ENCODE results near the gene BICD1. TPM values are rescaled to one million over a fixed set of nuclear protein-coding genes. Genes with fewer than 3 reads are reported as not detected.

The BICD1 gene
- total RNA-seq (36.7 TPM), polyA plus RNA-seq (ENCODE audit: insufficient read depth, low read depth, low replicate concordance) (3.8 TPM)
- long read RNA-seq, donor 1, partial matches to known transcripts, result 0 of 1 reads
- long read RNA-seq, donor 1, other reads (novel, unspliced or antisense), result 0 of 1 reads
- long read RNA-seq, donor 2, partial matches to known transcripts, result 5 of 5 reads
- long read RNA-seq, donor 2, other reads (novel, unspliced or antisense), result 0 of 5 reads
- long read RNA-seq, donor 3, partial matches to known transcripts, result 0 of 6 reads
- long read RNA-seq, donor 3, other reads (novel, unspliced or antisense), result 0 of 6 reads
- long read RNA-seq, donor 4, full-length matches to known transcripts, result 5 of 5 reads
- long read RNA-seq, donor 4, partial matches to known transcripts, result 0 of 5 reads
- long read RNA-seq, donor 4, other reads (novel, unspliced or antisense), result 0 of 5 reads
- long read RNA-seq, donor 5, result 0 reads
- long read RNA-seq, donor 6, result 0 reads
- long read RNA-seq, donor 7, full-length matches to known transcripts, result 3 of 13 reads
- long read RNA-seq, donor 7, partial matches to known transcripts, result 5 of 13 reads
- long read RNA-seq, donor 7, other reads (novel, unspliced or antisense), result 5 of 13 reads
- long read RNA-seq, donor 8, partial matches to known transcripts, result 0 of 3 reads
- long read RNA-seq, donor 8, other reads (novel, unspliced or antisense), result 0 of 3 reads
- long read RNA-seq, donor 9, partial matches to known transcripts, result 0 of 2 reads
- long read RNA-seq, donor 9, other reads (novel, unspliced or antisense), result 0 of 2 reads
- long read RNA-seq, donor 10, partial matches to known transcripts, result 0 of 4 reads
- long read RNA-seq, donor 10, other reads (novel, unspliced or antisense), result 0 of 4 reads

GRCh38 chr12:32106517-32107358 lies at the start of gene BICD1:
Gene BICD1, plus strand, starts transcription at chr12:32106847. Its CDS starts 485 bp downstream, at chr12:32107332.
- H3K27ac ChIP-seq (ENCODE audit: low read depth in 2 of 2, low read length in 2 of 2), result peak within 1 kb of the TSS; percentile 70 to 71
- intact Hi-C loops (cut with DNase I), result no loop called here
- FAIRE-seq, result no peak
- peak within 1 kb of the TSS; percentile 78 to 80 (median 80) for H3K4me3 ChIP-seq (ENCODE audit: low read length in 3 of 3)
- H3K4me1 ChIP-seq (ENCODE audit: control insufficient read depth in 2 of 3, insufficient read depth in 2 of 3, low read depth in 1 of 3, low read length in 3 of 3), result peaks cover 0 to 6% (median 0%) of the 10 kb centered on the region in 3 donors
- peak; percentile 92 to 97 (median 94) for DNase-seq
- H3K36me3 ChIP-seq (ENCODE audit: control insufficient read depth in 2 of 3, insufficient read depth in 3 of 3, low read length in 3 of 3), result no peaks in the 10 kb centered on the region
- H3K27me3 ChIP-seq (ENCODE audit: control insufficient read depth, insufficient read depth, low read length), result no peaks in the 10 kb centered on the region
- TF ChIP-seq, protein P1, sequence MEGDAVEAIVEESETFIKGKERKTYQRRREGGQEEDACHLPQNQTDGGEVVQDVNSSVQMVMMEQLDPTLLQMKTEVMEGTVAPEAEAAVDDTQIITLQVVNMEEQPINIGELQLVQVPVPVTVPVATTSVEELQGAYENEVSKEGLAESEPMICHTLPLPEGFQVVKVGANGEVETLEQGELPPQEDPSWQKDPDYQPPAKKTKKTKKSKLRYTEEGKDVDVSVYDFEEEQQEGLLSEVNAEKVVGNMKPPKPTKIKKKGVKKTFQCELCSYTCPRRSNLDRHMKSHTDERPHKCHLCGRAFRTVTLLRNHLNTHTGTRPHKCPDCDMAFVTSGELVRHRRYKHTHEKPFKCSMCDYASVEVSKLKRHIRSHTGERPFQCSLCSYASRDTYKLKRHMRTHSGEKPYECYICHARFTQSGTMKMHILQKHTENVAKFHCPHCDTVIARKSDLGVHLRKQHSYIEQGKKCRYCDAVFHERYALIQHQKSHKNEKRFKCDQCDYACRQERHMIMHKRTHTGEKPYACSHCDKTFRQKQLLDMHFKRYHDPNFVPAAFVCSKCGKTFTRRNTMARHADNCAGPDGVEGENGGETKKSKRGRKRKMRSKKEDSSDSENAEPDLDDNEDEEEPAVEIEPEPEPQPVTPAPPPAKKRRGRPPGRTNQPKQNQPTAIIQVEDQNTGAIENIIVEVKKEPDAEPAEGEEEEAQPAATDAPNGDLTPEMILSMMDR (IDR thresholded peaks at IDR 0.05; ENCODE audit: borderline replicate concordance, extremely low read depth, insufficient read depth), result peak; percentile 22
- H3K9ac ChIP-seq (ENCODE audit: low read length in 3 of 3), result peak within 1 kb of the TSS; percentile 59 to 72 (median 68)
- H3K9me3 ChIP-seq (ENCODE audit: control insufficient read depth in 2 of 3, insufficient read depth in 1 of 3, low read length in 3 of 3), result no peaks in the 10 kb centered on the region

DNA sequence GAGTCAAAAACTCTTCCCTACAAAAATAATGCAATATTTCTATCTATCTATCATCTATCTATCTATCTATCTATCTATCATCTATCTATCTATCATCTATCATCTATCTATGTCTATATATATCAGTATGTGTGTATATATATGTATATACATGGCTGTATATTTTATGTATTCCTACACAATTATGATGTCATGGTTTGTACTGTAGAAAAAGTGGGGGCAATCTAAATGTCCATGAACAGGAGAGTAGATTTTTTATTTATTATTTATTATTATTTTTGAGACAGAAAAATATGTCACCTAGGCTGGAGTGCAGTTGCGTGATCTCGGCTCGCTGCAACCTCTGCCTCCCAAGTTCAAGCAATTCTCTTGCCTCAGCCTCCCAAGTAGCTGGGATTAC lies 45.6 kb upstream of the BICD1 start:
- H3K9ac ChIP-seq (ENCODE audit: low read length in 3 of 3), result no peak overlapping the region
- FAIRE-seq, result no peak
- no peak overlapping the region for H3K4me3 ChIP-seq (ENCODE audit: low read length in 3 of 3)
- TF ChIP-seq, protein P1 (IDR thresholded peaks at IDR 0.05; ENCODE audit: borderline replicate concordance, extremely low read depth, insufficient read depth), result no peak
- H3K9me3 ChIP-seq (ENCODE audit: control insufficient read depth in 2 of 3, insufficient read depth in 1 of 3, low read length in 3 of 3), result no peaks in the 10 kb centered on the region
- DNase-seq, result no peak
- H3K27me3 ChIP-seq (ENCODE audit: control insufficient read depth, insufficient read depth, low read length), result no peaks in the 10 kb centered on the region
- intact Hi-C loops (cut with DNase I), result no loop called here
- H3K36me3 ChIP-seq (ENCODE audit: control insufficient read depth in 2 of 3, insufficient read depth in 3 of 3, low read length in 3 of 3), result no peaks in the 10 kb centered on the region
- no peak overlapping the region for H3K27ac ChIP-seq (ENCODE audit: low read depth in 2 of 2, low read length in 2 of 2)
- H3K4me1 ChIP-seq (ENCODE audit: control insufficient read depth in 2 of 3, insufficient read depth in 2 of 3, low read depth in 1 of 3, low read length in 3 of 3), result no peaks in the 10 kb centered on the region

DNA sequence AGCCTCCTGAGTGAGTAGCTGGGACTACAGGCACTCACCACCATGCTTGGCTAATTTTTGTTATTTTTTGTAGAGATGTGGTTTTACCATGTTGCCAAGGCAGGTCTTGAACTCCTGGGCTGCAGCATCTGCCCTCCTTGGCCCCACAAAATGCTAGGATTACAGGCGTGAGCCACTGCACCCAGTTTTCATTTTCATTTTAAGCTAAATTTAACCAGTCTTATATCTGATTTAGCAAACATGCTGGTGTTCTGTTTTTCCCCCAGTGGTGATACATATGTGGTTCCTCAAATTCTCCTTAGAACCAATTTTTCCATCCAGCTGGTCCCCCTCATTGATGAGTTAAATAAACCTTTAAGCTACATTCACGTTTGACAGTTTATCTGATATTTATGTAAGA lies 43.8 kb upstream of the BICD1 start:
- H3K9ac ChIP-seq (ENCODE audit: low read length in 3 of 3), result no peak overlapping the region
- no peaks in the 10 kb centered on the region for H3K9me3 ChIP-seq (ENCODE audit: control insufficient read depth in 2 of 3, insufficient read depth in 1 of 3, low read length in 3 of 3)
- DNase-seq (no peak), FAIRE-seq (no peak)
- no peak overlapping the region for H3K4me3 ChIP-seq (ENCODE audit: low read length in 3 of 3)
- intact Hi-C loops (cut with DNase I), result no loop called here
- TF ChIP-seq, protein P1 (IDR thresholded peaks at IDR 0.05; ENCODE audit: borderline replicate concordance, extremely low read depth, insufficient read depth), result no peak
- H3K27me3 ChIP-seq (ENCODE audit: control insufficient read depth, insufficient read depth, low read length), result no peaks in the 10 kb centered on the region
- H3K27ac ChIP-seq (ENCODE audit: low read depth in 2 of 2, low read length in 2 of 2), result no peak overlapping the region
- H3K4me1 ChIP-seq (ENCODE audit: control insufficient read depth in 2 of 3, insufficient read depth in 2 of 3, low read depth in 1 of 3, low read length in 3 of 3), result no peaks in the 10 kb centered on the region
- no peaks in the 10 kb centered on the region for H3K36me3 ChIP-seq (ENCODE audit: control insufficient read depth in 2 of 3, insufficient read depth in 3 of 3, low read length in 3 of 3)
